Spleen (tissue), 11 donors: ENCODE measurements around the gene C1QTNF8. TPM values are rescaled to one million over a fixed set of nuclear protein-coding genes. Genes with fewer than 3 reads are reported as not detected.

Experiments used
- DNase-seq: peaks from one replicate; pipeline ENCODE4 v3.0.0-alpha.2; 2020
- H3K27ac ChIP-seq, 8 donors: fragments of 200-600 bp; sonication (generic) in 7 of 8; 1 replicate in 4 of 8; 2 replicates in 4 of 8; pipeline versions ENCODE4 v1.5.0 to v1.8.0; 2016 to 2021; ENCODE audit warnings: inconsistent platforms in 4 of 8, mild to moderate bottlenecking in 4 of 8, moderate library complexity in 1 of 8
- H3K27me3 ChIP-seq, 7 donors: fragments of 200-600 bp; sonication (generic) in 6 of 7; replicated peaks in 1 of 7; 1 replicate in 4 of 7; 2 replicates in 3 of 7; pipeline versions ENCODE4 v1.5.0 to v1.8.0; 2016 to 2021; ENCODE audit warnings: inconsistent platforms in 3 of 7, mild to moderate bottlenecking in 1 of 7
- H3K36me3 ChIP-seq, 6 donors: fragments of 200-600 bp; sonication (generic) in 5 of 6; 1 replicate in 4 of 6; 2 replicates in 2 of 6; pipeline versions ENCODE4 v1.5.0 to v1.8.0; 2016 to 2021; ENCODE audit warnings: inconsistent platforms in 2 of 6
- H3K4me1 ChIP-seq, 6 donors: fragments of 200-600 bp; sonication (generic) in 5 of 6; 1 replicate in 3 of 6; 2 replicates in 3 of 6; pipeline versions ENCODE4 v1.5.0 to v1.8.0; 2016 to 2021; ENCODE audit warnings: inconsistent platforms in 3 of 6
- H3K4me3 ChIP-seq, 8 donors: fragments of 200-600 bp; sonication (generic) in 7 of 8; 1 replicate in 4 of 8; 2 replicates in 4 of 8; pipeline versions ENCODE4 v1.5.0 to v1.8.0; 2016 to 2021; ENCODE audit warnings: inconsistent platforms in 4 of 8, mild to moderate bottlenecking in 4 of 8, moderate library complexity in 2 of 8
- H3K9me3 ChIP-seq, 8 donors: fragments of 200-600 bp; sonication (generic) in 7 of 8; 1 replicate in 4 of 8; 2 replicates in 4 of 8; pipeline versions ENCODE4 v1.5.0 to v1.8.0; 2016 to 2021; ENCODE audit warnings: inconsistent platforms in 4 of 8
- CTCF ChIP-seq, 11 experiments: fragments of 200-600 bp in 7 of 11; fragments of 450-650 bp in 4 of 11; sonication (generic) in 4 of 11; IDR thresholded peaks in 8 of 11; conservative IDR thresholded peaks in 3 of 11; 1 replicate in 7 of 11; 2 replicates in 4 of 11; pipeline versions ENCODE4 v1.4.0 to v1.8.0; 2016 to 2021; ENCODE audit warnings: antibody characterized with exemption in 11 of 11, inconsistent platforms in 4 of 11, mild to moderate bottlenecking in 1 of 11
- POLR2A ChIP-seq, 3 donors: fragments of 450-650 bp; IDR thresholded peaks; one replicate each; pipeline ENCODE4 v1.5.1; 2017; ENCODE audit warnings: antibody characterized with exemption in 3 of 3, mild to moderate bottlenecking in 1 of 3
- POLR2AphosphoS5 ChIP-seq, 3 donors: sonication (generic); formaldehyde crosslinking; IDR thresholded peaks; one replicate each; pipeline ENCODE4 v1.5.1; 2017; ENCODE audit warnings: antibody characterized with exemption in 3 of 3
- WGBS, 5 donors: extraction: QIAGEN DNeasy Blood & Tissue Kit in 3 of 5; methylation state at CpG; one replicate each; pipeline versions ENCODE4 v1.1.5 to v1.1.7; 2013 to 2018; 5-methylcytosine and 5-hydroxymethylcytosine counted together
- intact Hi-C: fragments of 100-400 bp; cut with DNase I; formaldehyde crosslinking; loops from one replicate; pipeline ENCODE4 v1.15.0; 2023; ENCODE audit warnings: low total_unique reads
- polyA plus RNA-seq, 3 donors: library from polyadenylated mRNA; stranded (reverse); fragments of 200-250 nt; gene quantifications; one replicate each; pipeline ENCODE4 v1.2.1, GENCODE V29; 2013
- total RNA-seq, 7 donors: library from RNA; depleted of rRNA in 3 of 7; stranded (reverse); fragments of >200 nt in 3 of 7; fragmentation: NEBNext Ultra II Directional in 4 of 7; extraction: Animal tissue kit (Norgen Biotek cat#: 25700) in 4 of 7; gene quantifications; one replicate each; pipeline versions ENCODE4 v1.1.0 to v1.2.1, GENCODE V29; 2016 to 2021
- donor health status: healthy with polysubstance abuse.
- donor health status: DM: no; HTN: no; CAD: no; lungs with moderate emphysema.
- donor health status: DM: no; HTN: no; CAD: no.
- donor health status: Bipolar disorder and iron deficiency.
- donor health status: healthy.
- donor health status: DM: no; HTN: no; CAD: no.
- donor health status: DM: yes; HTN: yes; CAD: no.

The C1QTNF8 gene
- total and polyA plus RNA-seq, 10 donors = not detected

GRCh38 chr16:1091992-1092552, 4.0 kb downstream of the C1QTNF8 start:
- no peak overlapping the region for H3K27ac ChIP-seq
- H3K4me1 ChIP-seq = peaks cover 0 to 26% (median 11%) of the 10 kb centered on the region in 6 donors
- peaks cover 0 to 84% (median 35%) of the 10 kb centered on the region in 7 donors for H3K27me3 ChIP-seq
- 94 to 97% (median 96%) methylated on average over 25 to 27 of the region's 27 CpGs for WGBS, 5 donors
- DNase-seq = no peak
- TF ChIP-seq CTCF (IDR thresholded peaks at IDR 0.05 in 8 of 11, conservative IDR thresholded peaks at IDR 0.05 in 3 of 11) = no peak
- TF ChIP-seq POLR2A (IDR thresholded peaks at IDR 0.05) = no peak
- TF ChIP-seq POLR2AphosphoS5 (IDR thresholded peaks at IDR 0.05) = no peak
- H3K9me3 ChIP-seq = no peaks in the 10 kb centered on the region
- intact Hi-C loops = no loop called here
- no peak overlapping the region for H3K4me3 ChIP-seq
- no peaks in the 10 kb centered on the region for H3K36me3 ChIP-seq

- Histone ChIP-seq H3K4me3 (no peak overlapping the region), H3K9me3 (peaks cover 0 to 7% (median 2%) of the 10 kb centered on the region in 8 donors), H3K36me3 (no peaks in the 10 kb centered on the region), H3K27me3 (peaks cover 0 to 84% (median 38%) of the 10 kb centered on the region in 7 donors), H3K4me1 (peaks cover 0 to 26% (median 11%) of the 10 kb centered on the region in 6 donors), H3K27ac (no peak overlapping the region)
- no peak for TF ChIP-seq CTCF (IDR thresholded peaks at IDR 0.05 in 8 of 11, conservative IDR thresholded peaks at IDR 0.05 in 3 of 11)
- TF ChIP-seq POLR2AphosphoS5 (IDR thresholded peaks at IDR 0.05) = no peak
- TF ChIP-seq POLR2A (IDR thresholded peaks at IDR 0.05) = no peak
- WGBS, 5 donors = 32 to 55% (median 41%) methylated on average over 11 to 27 of the region's 27 CpGs
- intact Hi-C loops = no loop called here
- no peak for DNase-seq
Measured at GRCh38 chr16:1090620-1091587, 5.1 kb downstream of the C1QTNF8 start.

- TF ChIP-seq POLR2AphosphoS5 (IDR thresholded peaks at IDR 0.05) = peak in 2 of 3 donors; percentile 38 to 67
- TF ChIP-seq POLR2A (IDR thresholded peaks at IDR 0.05) = no peak
- TF ChIP-seq CTCF (IDR thresholded peaks at IDR 0.05 in 8 of 11, conservative IDR thresholded peaks at IDR 0.05 in 3 of 11) = peak in 1 of 11 experiments; percentile 10
- intact Hi-C loops = no loop called here
- H3K4me1 ChIP-seq = peaks cover 0 to 26% (median 11%) of the 10 kb centered on the region in 6 donors
- H3K27me3 ChIP-seq = peaks cover 0 to 84% (median 38%) of the 10 kb centered on the region in 7 donors
- H3K4me3 ChIP-seq = peak overlapping the region in 1 of 8 donors; percentile 19
- H3K36me3 ChIP-seq = no peaks in the 10 kb centered on the region
- no peak for DNase-seq
- no peak overlapping the region for H3K27ac ChIP-seq
- WGBS, 5 donors = 23 to 52% (median 31%) methylated on average over 18 to 38 of the region's 38 CpGs
- peaks cover 3 to 16% (median 11%) of the 10 kb centered on the region in 8 donors for H3K9me3 ChIP-seq
Measured at GRCh38 chr16:1089822-1090619, 6.0 kb downstream of the C1QTNF8 start.
